Measurements from ENCODE around the gene SLC1A7. TPM values are rescaled to one million over a fixed set of nuclear protein-coding genes. Genes with fewer than 3 reads are reported as not detected.

Gene SLC1A7
- polyA plus RNA-seq, 3 donors: 0.08 to 0.12 (median 0.08) TPM

DNA sequence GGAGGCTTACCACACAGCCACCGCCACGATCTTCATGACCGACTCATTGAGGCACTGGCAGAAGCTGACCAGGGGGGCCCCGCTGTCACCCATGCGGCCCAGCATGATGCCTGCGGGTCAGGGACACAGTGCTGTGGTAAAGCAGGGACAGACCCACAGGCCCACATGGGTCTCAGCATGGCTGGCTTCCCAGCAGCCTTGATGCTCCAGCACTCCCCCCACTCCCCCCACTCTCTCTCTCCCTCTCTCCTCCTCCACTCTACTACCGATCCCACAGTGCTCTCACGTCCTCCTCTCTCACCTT, 49.0 kb downstream of the SLC1A7 start:
- DNase-seq (ENCODE audit: low read depth in 3 of 3, low spot score in 2 of 3): no peak

DNA sequence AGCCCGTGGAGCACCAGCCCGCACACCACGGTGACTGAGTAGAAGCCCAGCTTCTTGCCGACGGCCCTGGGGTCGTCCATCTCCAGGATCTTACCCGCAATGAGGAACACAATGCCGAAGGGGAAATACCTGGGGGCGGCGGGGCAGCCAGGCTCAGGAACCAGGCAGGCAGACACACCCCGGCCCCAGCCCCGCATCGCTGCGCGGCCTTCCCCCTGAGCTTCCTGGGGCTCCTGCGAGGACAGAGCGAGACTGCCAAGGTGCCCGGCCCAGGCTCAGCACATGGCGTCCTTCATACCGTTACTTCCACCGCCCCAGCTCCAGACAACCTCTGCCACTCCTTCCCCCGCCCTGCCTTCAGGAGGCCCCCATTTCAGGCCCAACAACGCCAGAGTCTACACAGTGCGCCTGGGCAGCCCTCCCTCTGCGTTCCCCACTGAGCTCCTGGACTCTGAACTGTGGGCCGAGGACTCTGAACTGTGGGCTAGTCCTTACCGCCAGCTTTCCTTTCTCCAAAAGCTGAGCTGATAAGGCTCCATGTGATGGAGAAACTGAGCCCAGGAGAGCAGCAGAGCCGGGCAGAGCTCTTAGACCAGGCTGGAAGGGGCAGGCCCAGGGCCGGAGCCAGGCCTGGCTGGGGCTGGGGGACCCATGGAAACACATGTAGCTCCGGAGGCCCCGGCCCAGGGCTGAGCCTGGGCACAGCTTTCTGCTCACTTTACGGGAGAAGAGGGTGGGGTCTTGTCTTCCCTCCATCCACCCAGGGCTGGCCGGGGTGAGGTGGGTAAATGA, 49.6 kb downstream of the SLC1A7 start:
- DNase-seq (ENCODE audit: low read depth in 3 of 3, low spot score in 2 of 3): no peak

DNA sequence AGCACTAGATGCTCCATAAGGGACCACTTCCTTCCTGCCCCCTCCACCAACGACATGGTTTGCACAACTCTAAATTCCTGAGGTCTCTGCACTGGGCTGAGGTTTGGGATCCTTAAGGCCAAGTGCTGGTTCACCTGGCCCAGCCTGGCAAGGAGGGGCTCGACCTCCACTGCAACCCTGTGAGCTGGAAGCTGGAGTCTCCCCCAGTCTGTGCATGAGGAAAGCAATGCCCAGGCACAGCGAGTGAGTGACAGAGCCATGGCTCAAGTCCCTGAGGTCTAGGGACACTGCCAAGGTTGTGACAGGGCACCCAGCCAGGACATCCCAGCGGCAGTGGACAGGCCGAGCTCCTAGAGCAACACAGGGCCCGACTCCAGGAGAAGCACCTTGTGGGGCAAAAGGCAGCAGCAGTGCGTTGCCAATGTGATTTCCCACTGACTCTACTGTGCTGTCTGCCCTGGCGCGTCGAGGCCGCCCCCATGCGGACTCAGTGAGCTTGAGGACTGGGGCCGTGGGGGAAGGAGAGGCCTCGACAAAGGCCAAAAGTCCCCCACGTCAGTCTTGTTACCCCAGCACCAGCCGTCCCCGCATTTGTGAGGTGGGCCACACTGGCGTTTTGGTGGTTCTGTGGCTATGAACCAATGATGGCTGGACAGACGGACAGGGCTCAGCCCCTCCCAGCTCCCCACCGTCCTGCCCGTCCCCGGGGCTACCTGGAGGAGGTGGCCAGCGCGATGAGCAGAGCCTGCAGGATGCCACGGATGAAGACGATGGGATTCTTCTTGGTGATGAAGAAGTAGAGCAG, 50.4 kb downstream of the SLC1A7 start:
- no peak for DNase-seq (ENCODE audit: low read depth in 3 of 3, low spot score in 2 of 3)

DNA sequence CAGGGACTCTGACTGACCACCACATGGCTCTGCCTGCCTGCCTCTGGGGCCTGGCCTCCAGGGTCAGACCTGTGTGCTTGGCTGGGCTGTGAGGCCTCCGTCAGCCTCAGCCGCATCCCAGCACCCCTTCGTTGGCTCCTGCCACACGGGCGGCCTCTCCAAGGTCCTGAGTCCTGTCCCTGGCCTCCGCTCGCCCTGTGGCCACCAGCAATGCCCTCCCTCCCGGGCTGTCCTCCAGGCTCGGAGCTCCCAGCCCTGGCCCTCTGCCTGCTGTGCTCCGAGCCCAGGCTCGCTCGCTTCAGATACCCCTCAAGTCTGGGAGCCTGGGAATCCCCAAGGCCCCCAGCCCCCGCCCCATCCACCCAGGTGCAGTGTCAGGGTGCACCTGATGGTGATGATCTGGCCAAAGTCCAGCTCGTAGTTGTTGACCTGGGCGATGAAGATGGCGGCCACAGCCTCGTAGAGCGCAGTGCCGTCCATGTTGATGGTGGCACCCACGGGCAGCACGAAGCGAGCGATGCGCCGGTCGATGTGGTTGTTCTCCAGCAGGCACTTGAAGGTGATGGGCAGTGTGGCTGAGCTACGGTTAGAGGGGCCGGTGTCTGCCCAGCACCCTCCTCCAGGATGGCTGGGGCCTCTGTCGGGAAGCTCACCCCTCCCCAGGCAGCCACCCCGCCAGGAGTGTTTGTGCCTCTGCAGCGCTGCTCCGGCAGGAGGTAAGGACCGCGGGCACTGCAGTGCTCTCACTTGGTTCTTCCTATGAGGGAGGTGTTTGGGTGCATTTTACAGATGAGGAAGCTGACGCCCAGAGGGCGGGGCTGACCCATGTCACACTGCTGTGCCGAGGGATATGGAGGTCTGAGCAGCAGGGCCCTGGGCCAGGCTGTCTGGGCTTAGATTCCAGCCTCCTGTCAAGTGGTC, 52.0 kb downstream of the SLC1A7 start:
- no peak for DNase-seq (ENCODE audit: low read depth in 3 of 3, low spot score in 2 of 3)

DNA sequence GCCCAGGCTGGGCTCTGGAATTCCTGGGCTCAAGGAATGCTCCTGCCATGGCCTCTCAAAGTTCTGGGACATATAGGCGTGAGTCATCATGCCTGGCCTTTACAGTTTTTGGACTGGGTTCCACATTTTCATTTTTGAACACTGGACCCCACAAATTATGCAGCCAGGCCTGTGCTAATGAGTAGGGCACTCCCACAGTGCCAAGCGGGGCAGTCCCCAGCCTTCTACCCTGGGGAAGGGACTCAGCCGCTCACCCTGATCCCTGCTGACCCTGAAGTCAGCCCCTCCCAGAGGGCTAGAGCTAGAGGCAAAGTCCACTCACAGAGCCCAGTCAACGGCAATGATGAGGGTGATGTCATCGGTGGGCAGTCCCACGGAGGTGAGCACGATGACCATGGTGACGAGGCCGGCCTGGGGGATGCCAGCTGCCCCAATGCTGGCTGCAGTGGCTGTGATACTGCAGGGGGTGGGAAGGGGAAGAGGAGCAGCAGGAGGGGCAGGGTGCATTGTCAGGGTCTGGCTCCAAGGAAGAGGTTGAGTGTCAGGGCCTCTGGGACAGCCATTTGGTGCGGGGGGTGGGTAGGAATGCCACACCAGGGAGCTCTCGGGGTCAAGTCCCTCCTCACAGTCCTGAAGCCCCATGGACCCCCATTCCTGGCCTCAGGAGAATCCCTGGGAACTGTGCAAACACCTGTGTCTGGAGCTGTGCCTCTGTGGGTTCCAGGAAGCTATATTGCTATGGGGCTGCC, 52.8 kb downstream of the SLC1A7 start:
- DNase-seq (ENCODE audit: low read depth in 3 of 3, low spot score in 2 of 3): no peak

DNA sequence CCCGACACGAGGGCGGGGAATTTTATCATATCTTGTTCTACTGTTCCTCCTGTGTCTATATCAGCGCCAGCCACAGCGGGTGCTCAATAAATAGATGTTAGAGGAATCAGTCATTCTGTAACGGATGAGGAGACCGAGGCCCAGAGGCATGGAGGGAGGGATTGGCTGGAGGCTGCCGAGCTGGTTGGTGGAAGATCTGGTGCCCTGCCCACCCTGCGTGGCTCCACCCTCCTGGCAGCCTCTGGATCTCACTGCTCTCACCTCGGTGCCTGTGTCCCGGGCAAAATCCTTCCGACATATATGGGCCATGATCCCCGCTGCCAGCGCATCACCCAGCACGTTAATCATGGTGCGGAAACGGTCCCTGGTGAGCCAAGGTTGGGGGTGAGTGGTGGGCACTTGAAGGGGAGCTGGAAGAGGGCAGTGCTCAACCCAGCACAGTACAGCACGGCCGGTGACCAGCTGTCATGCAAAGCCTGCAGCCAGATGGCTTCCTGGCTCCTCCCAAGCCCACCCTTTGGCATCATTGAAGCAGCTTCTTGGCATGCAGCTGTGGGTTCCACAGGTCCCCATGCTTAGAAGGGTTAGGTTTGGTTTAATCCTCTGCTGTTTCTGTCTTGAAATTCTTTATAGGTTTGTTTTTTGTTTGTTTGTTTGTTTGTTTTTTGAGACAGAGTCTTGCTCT, 53.7 kb downstream of the SLC1A7 start:
- DNase-seq (ENCODE audit: low read depth in 3 of 3, low spot score in 2 of 3): no peak

DNA sequence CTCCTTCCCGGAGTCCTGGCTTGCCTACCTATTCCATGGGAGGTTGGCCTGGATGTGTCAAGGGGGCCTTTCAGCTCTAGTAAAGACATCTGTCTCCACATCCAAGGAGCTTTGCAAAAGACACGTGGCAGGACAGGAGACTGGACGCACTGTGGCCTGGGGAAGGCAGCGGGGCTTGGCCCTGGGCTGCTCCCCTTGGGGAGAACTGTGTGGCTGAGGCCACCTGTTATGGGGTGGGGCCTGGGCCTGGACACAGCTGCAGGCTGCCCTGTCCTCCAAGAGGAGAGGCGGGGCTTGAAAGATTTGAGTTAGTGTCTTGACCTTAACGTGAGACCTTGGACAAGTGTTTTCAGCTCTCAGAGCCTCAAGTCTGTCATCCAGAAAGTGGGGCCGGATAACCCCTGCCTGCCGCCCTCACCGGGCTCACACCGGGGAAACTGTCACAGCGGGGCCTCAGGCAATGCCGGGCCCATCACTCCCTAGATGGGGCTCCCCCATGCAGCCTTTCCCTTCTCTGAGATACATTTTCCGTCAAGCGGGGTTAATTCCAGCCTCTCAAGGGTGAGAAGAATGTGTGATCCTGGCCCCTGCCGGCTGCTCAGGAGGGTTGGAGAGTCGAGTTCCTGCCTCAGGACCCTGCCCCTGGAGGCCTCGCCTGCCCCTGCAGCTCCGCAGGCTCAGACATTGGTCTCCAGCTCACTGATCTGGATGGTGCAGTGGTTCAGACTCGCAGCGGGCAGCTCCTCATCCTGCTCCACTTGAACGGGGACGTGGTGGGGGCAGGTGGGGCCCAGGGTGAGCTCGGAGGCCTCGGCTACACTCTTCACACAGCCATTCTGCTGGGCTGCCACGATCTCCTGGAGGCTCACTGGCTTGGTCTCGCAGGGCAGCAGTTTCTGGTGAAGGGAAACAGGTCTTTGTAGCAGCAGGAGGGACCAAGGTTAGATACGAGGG, 54.8 kb downstream of the SLC1A7 start:
- DNase-seq (ENCODE audit: low read depth in 3 of 3, low spot score in 2 of 3): no peak

DNA sequence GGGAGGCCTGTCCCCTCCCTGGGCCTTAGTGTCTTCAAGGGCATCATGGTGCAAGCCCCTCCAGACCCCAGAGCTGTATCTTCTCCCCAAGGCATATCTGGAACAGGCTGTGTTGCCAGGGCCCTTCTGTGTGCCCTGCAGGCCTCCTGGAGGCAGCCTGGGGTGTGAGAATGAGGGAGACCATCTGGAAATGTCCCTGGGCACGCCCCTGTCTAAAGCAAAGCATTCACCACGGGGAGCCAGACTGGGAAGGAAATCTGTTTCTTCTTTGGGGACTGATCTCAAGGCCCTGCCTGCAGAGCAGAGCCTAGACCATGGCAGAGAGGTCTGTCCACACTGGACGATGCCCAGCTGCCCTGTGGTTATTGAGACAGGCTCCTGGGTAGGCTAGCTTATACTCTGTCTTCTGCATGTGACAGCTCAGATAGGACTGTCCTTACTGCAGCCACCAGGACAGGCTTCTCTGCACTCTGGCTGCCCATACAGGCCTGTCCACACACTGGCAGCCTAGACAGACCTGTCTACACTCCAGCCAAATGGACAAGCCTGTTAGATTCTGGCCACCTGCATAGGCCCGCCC, 55.9 kb downstream of the SLC1A7 start:
- no peak for DNase-seq (ENCODE audit: low read depth in 3 of 3, low spot score in 2 of 3)

DNA sequence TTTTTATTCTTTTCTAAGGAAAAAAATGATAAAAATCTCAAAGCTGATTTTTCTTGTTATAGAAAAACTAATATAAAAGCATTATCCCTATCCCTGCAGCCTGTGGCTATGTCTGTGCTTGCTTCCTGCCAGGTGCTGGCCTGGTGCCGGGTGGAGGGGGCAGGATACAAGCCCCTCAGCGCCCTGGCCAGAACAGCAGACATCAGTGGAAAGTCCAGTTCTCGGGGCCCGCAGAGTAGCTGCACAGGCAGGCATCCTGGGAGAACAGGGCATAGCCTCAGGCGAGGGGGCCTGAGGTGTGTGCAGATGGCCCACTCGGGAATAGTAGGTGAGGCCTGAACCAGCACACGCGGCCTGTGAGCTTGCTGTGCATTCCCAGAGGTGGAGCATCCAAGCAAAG, 57.0 kb downstream of the SLC1A7 start:
- DNase-seq (ENCODE audit: low read depth in 3 of 3, low spot score in 2 of 3): no peak

DNA sequence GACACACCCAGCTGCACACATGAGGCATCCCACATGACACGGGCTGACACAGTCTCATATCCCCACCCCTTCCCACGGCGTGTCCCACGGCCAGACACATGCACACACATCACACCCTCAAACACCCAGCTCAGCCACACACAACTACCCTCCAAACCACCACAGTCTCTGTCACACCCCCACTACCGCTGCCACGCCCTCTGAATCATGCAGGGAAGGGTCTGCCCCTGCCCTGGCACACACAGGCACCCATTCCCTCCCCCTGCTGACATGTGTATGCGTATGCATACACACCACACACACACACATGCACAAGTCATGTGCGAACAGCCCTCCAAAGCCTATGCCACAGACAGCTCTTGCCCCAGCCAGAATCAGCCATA, 57.9 kb downstream of the SLC1A7 start:
- no peak for DNase-seq (ENCODE audit: low read depth in 3 of 3, low spot score in 2 of 3)

DNA sequence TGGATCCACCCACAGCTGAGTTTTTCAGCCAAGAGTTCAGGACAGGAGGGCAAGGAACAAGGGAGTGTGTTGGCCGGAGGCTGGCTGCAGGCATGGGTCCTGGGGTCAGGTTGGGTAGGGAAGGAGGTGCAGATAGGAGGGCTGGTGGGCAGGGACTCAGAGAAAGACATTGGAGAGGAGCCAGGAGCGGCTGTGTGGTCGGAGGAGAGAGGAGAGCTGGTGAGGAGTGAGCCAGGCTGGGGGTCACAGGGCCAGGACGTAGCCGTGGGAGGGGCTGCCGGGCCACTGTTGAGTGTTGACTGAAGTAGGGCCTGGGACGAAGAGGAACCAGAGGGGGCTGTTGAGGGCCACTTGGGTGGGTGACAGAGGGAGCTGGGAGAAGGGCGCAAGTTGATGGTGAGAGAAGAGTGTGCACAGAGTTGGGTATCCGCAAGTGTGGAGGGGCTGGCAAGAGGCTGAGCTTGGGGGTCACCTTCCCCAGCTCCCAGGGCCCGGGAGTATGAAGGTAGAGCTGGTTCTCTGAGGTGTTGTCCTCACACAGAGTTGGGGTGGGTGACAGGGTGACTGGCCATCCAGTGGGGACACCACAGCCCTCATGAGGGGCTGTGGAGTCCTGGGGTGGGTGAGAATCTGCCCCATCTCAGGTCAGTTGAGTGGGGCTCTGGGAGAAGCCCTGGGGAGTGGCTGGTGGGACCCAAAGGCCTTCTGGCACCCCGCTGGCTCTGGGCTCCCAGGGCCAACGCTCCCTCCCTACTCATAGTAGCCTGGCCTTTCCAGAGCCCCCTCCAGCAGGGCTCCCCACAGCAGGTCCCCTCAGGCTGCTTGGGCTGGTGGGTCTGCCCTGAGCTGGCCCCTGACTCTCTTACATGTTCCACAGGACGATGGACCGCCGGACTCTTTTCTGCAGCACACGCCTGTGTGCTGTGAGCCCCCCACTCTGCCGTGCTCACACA, 58.5 kb downstream of the SLC1A7 start:
- DNase-seq (ENCODE audit: low read depth in 3 of 3, low spot score in 2 of 3): no peak

DNA sequence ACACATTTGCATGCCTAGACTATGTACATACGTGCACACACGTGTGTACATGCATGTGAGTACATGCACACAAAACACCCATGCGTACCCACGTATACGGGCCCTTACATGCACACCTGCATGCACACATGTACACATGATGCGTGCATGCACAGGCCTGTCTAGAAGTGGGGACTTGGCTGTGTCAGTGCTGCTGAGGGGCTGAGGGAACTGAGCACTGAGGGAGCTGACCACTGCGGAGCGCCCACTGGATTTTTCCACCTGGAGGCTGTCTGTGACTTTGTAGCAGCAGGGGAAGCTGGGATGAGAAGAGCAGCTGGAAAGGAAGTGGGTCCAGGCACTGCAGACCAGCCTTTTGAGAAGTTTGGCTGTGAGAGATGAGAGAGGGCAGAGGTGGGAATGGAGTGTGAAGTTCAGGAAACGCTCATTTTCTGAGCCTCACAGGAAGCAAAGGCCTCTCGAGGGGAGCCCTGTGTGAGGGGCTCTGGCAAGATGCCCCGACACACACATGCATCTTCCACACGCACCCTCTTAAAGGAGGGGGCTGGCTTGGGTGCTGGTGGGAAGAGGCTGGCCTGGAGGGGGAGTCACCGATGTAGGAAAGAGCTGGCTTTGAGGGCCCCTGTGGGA, 59.5 kb downstream of the SLC1A7 start:
- DNase-seq (ENCODE audit: low read depth in 3 of 3, low spot score in 2 of 3): no peak

DNA sequence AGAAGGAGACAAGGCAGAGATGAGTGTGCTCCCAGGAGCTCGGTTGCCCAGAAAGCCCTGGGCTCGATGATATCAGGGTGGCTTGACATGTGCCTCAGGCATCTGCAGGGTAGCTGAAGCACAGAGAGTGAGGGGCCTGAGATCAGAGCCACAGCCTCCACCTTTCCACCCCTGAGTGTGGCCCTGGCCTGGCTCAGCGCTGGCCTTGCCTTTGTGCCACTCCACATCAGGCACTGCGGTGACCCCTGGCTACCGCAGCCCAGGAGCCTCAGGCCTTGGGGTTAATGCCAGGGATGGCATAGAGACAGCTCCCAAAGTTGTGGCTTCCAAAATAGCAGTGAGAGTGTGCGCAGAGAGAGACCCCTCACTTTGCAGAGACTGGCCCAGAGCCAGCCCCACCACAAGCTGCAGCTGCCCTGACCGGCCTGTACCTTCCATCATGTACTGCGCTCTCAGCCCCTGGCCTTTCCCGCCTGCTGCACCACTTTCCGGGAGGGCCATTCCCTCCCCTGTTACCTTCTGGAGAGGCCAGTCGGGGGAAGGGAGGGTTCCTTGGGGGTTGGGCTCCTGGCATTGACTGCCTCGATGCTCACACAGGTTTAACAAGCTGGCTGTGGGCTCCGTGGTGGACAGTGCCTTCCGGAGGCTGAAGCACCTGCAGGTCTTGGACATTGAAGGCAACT, 60.9 kb downstream of the SLC1A7 start:
- no peak for DNase-seq (ENCODE audit: low read depth in 3 of 3, low spot score in 2 of 3)

DNA sequence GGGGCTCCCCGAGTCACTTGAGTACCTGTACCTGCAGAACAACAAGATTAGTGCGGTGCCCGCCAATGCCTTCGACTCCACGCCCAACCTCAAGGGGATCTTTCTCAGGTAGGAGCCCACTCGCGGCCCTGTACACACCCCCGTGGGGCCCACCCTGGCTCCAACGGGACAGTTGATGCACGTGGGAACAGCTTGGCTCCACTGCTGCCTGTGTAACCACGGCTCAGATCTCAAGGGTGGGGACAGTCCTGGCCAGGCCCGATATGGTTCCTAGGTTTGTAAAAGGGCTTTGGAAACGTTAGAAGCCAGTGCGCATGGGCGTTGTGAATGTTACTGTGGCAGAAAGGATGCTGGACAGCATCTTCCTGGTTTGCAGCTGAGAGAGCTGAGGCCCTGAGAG, 61.7 kb downstream of the SLC1A7 start:
- no peak for DNase-seq (ENCODE audit: low read depth in 3 of 3, low spot score in 2 of 3)

DNA sequence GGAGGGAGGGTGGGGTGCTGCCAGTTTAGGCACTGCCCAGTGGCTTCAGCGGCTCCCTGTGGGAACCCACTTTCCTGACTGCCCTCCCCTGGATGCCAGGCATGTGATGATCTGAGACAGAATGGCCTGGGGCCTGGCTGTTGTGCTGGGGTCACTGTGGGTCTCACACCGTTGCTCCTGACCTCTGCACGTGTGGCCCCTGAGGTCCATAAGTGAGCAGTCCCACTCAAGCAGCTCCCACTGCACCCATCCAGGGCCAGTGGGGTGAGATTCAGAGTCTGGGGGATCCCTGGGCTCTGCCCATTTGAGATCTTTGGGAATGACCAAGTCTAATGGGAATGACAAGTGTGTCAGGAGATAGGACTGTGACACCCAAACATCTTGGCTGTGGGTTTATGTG, 62.4 kb downstream of the SLC1A7 start:
- DNase-seq (ENCODE audit: low read depth in 3 of 3, low spot score in 2 of 3): no peak

DNA sequence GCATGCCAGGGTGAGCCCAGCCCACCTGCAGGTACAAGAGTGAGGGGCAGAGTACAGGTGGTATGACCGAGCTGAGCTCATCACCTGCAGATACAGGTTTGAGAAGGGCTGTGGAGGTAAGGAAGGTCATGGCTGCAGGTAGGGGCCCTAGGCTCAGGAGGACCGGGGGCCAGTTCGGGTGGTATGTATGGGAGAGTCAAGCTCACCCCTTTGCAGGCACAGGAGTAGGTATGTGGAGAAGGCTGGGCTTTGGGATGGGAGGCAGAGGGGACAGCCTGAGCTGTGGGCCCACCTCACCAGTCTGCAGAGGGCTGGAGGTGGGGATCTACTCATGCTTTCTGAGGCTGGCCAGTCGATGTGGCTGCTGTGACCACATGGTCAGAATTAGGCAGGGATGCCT, 63.2 kb downstream of the SLC1A7 start:
- DNase-seq (ENCODE audit: low read depth in 3 of 3, low spot score in 2 of 3): no peak

Data from right renal cortex interstitium (tissue), 3 donors.